Body of pancreas (tissue), 4 donors: ENCODE measurements around the gene UBE2Q1.

ENCODE experiments used
- CTCF ChIP-seq, 7 experiments: fragments of 450-650 bp in 4 of 7; fragments of 200-600 bp in 3 of 7; sonication (generic) in 3 of 7; IDR thresholded peaks; one replicate each; pipeline ENCODE4 v1.5.1; 2016 to 2019; ENCODE audit warnings: antibody characterized with exemption in 7 of 7
- POLR2A ChIP-seq, 3 donors: fragments of 450-650 bp; IDR thresholded peaks; one replicate each; pipeline ENCODE4 v1.6.1; 2016; ENCODE audit warnings: antibody characterized with exemption in 3 of 3, mild to moderate bottlenecking in 2 of 3

GRCh38 chr1:154590756-154591155, 32.3 kb upstream of the UBE2Q1 start:
- TF ChIP-seq CTCF (IDR thresholded peaks at IDR 0.05) (no peak), POLR2A (IDR thresholded peaks at IDR 0.05) (no peak)
